ENCODE measurements around the gene HMCN2.

Gene HMCN2

GRCh38 chr9:130458804-130459067 is 193.2 kb downstream of the HMCN2 start:
- Histone ChIP-seq H3K27ac (ENCODE audit: low read depth, low read length) (no peak overlapping the region), H3K4me3 (ENCODE audit: low read depth in 1 of 2, low read length in 2 of 2) (no peak overlapping the region), H3K27me3 (ENCODE audit: control insufficient read depth in 1 of 2, insufficient read depth in 2 of 2, low read length in 2 of 2) (no peaks in the 10 kb centered on the region), H3K9ac (ENCODE audit: low read length) (no peak overlapping the region), H3K4me1 (ENCODE audit: insufficient read depth, low read length) (peaks cover 4% of the 10 kb centered on the region), H3K9me3 (ENCODE audit: low read length) (no peaks in the 10 kb centered on the region), H3K36me3 (ENCODE audit: insufficient read depth, low read length) (no peaks in the 10 kb centered on the region)

GRCh38 chr9:130459151-130459550 is 193.6 kb downstream of the HMCN2 start:
- Histone ChIP-seq H3K4me1 (ENCODE audit: insufficient read depth, low read length) (no peaks in the 10 kb centered on the region), H3K4me3 (ENCODE audit: low read depth in 1 of 2, low read length in 2 of 2) (no peak overlapping the region), H3K36me3 (ENCODE audit: insufficient read depth, low read length) (no peaks in the 10 kb centered on the region), H3K9me3 (ENCODE audit: low read length) (no peaks in the 10 kb centered on the region), H3K27ac (ENCODE audit: low read depth, low read length) (no peak overlapping the region), H3K9ac (ENCODE audit: low read length) (no peak overlapping the region), H3K27me3 (ENCODE audit: control insufficient read depth in 1 of 2, insufficient read depth in 2 of 2, low read length in 2 of 2) (no peaks in the 10 kb centered on the region)

- Histone ChIP-seq H3K36me3 (ENCODE audit: insufficient read depth, low read length) (no peaks in the 10 kb centered on the region), H3K9me3 (ENCODE audit: low read length) (no peaks in the 10 kb centered on the region), H3K9ac (ENCODE audit: low read length) (no peak overlapping the region), H3K27ac (ENCODE audit: low read depth, low read length) (no peak overlapping the region), H3K4me3 (ENCODE audit: low read depth in 1 of 2, low read length in 2 of 2) (no peak overlapping the region), H3K27me3 (ENCODE audit: control insufficient read depth in 1 of 2, insufficient read depth in 2 of 2, low read length in 2 of 2) (no peaks in the 10 kb centered on the region), H3K4me1 (ENCODE audit: insufficient read depth, low read length) (no peaks in the 10 kb centered on the region)
These were observed 194.5 kb downstream of the HMCN2 start for GRCh38 chr9:130459941-130460669.

GRCh38 chr9:130461218-130461630 is 195.7 kb downstream of the HMCN2 start:
- Histone ChIP-seq H3K9me3 (ENCODE audit: low read length) (no peaks in the 10 kb centered on the region), H3K27ac (ENCODE audit: low read depth, low read length) (no peak overlapping the region), H3K9ac (ENCODE audit: low read length) (no peak overlapping the region), H3K36me3 (ENCODE audit: insufficient read depth, low read length) (no peaks in the 10 kb centered on the region), H3K27me3 (ENCODE audit: control insufficient read depth in 1 of 2, insufficient read depth in 2 of 2, low read length in 2 of 2) (no peaks in the 10 kb centered on the region), H3K4me1 (ENCODE audit: insufficient read depth, low read length) (no peaks in the 10 kb centered on the region), H3K4me3 (ENCODE audit: low read depth in 1 of 2, low read length in 2 of 2) (no peak overlapping the region)

GRCh38 chr9:130461731-130462130 is 196.2 kb downstream of the HMCN2 start:
- Histone ChIP-seq H3K4me1 (ENCODE audit: insufficient read depth, low read length) (no peaks in the 10 kb centered on the region), H3K27ac (ENCODE audit: low read depth, low read length) (no peak overlapping the region), H3K4me3 (ENCODE audit: low read depth in 1 of 2, low read length in 2 of 2) (no peak overlapping the region), H3K36me3 (ENCODE audit: insufficient read depth, low read length) (no peaks in the 10 kb centered on the region), H3K27me3 (ENCODE audit: control insufficient read depth in 1 of 2, insufficient read depth in 2 of 2, low read length in 2 of 2) (no peaks in the 10 kb centered on the region), H3K9ac (ENCODE audit: low read length) (no peak overlapping the region), H3K9me3 (ENCODE audit: low read length) (no peaks in the 10 kb centered on the region)

- Histone ChIP-seq H3K9me3 (ENCODE audit: low read length) (no peaks in the 10 kb centered on the region), H3K4me1 (ENCODE audit: insufficient read depth, low read length) (no peaks in the 10 kb centered on the region), H3K27ac (ENCODE audit: low read depth, low read length) (no peak overlapping the region), H3K36me3 (ENCODE audit: insufficient read depth, low read length) (no peaks in the 10 kb centered on the region), H3K9ac (ENCODE audit: low read length) (no peak overlapping the region), H3K27me3 (ENCODE audit: control insufficient read depth in 1 of 2, insufficient read depth in 2 of 2, low read length in 2 of 2) (no peaks in the 10 kb centered on the region), H3K4me3 (ENCODE audit: low read depth in 1 of 2, low read length in 2 of 2) (no peak overlapping the region)
These were observed 197.4 kb downstream of the HMCN2 start for GRCh38 chr9:130462685-130463540.

GRCh38 chr9:130463763-130464745 is 198.5 kb downstream of the HMCN2 start:
- H3K27ac ChIP-seq (ENCODE audit: low read depth, low read length) = no peak overlapping the region
- H3K36me3 ChIP-seq (ENCODE audit: insufficient read depth, low read length) = no peaks in the 10 kb centered on the region
- no peak overlapping the region for H3K4me3 ChIP-seq (ENCODE audit: low read depth in 1 of 2, low read length in 2 of 2)
- no peaks in the 10 kb centered on the region for H3K27me3 ChIP-seq (ENCODE audit: control insufficient read depth in 1 of 2, insufficient read depth in 2 of 2, low read length in 2 of 2)
- H3K9me3 ChIP-seq (ENCODE audit: low read length) = no peaks in the 10 kb centered on the region
- H3K9ac ChIP-seq (ENCODE audit: low read length) = no peak overlapping the region
- no peaks in the 10 kb centered on the region for H3K4me1 ChIP-seq (ENCODE audit: insufficient read depth, low read length)

- Histone ChIP-seq H3K27me3 (ENCODE audit: control insufficient read depth in 1 of 2, insufficient read depth in 2 of 2, low read length in 2 of 2) (no peaks in the 10 kb centered on the region), H3K9me3 (ENCODE audit: low read length) (no peaks in the 10 kb centered on the region), H3K4me3 (ENCODE audit: low read depth in 1 of 2, low read length in 2 of 2) (no peak overlapping the region), H3K36me3 (ENCODE audit: insufficient read depth, low read length) (no peaks in the 10 kb centered on the region), H3K27ac (ENCODE audit: low read depth, low read length) (no peak overlapping the region), H3K4me1 (ENCODE audit: insufficient read depth, low read length) (no peaks in the 10 kb centered on the region), H3K9ac (ENCODE audit: low read length) (no peak overlapping the region)
These were observed 200.0 kb downstream of the HMCN2 start for GRCh38 chr9:130465383-130466096.

- no peaks in the 10 kb centered on the region for H3K9me3 ChIP-seq (ENCODE audit: low read length)
- no peak overlapping the region for H3K27ac ChIP-seq (ENCODE audit: low read depth, low read length)
- no peaks in the 10 kb centered on the region for H3K36me3 ChIP-seq (ENCODE audit: insufficient read depth, low read length)
- no peaks in the 10 kb centered on the region for H3K27me3 ChIP-seq (ENCODE audit: control insufficient read depth in 1 of 2, insufficient read depth in 2 of 2, low read length in 2 of 2)
- H3K4me3 ChIP-seq (ENCODE audit: low read depth in 1 of 2, low read length in 2 of 2) = no peak overlapping the region
- H3K9ac ChIP-seq (ENCODE audit: low read length) = no peak overlapping the region
- no peaks in the 10 kb centered on the region for H3K4me1 ChIP-seq (ENCODE audit: insufficient read depth, low read length)
These were observed 201.1 kb downstream of the HMCN2 start for GRCh38 chr9:130466537-130467217.

- Histone ChIP-seq H3K4me3 (ENCODE audit: low read depth in 1 of 2, low read length in 2 of 2) (no peak overlapping the region), H3K36me3 (ENCODE audit: insufficient read depth, low read length) (no peaks in the 10 kb centered on the region), H3K27ac (ENCODE audit: low read depth, low read length) (no peak overlapping the region), H3K9ac (ENCODE audit: low read length) (no peak overlapping the region), H3K27me3 (ENCODE audit: control insufficient read depth in 1 of 2, insufficient read depth in 2 of 2, low read length in 2 of 2) (no peaks in the 10 kb centered on the region), H3K4me1 (ENCODE audit: insufficient read depth, low read length) (no peaks in the 10 kb centered on the region), H3K9me3 (ENCODE audit: low read length) (no peaks in the 10 kb centered on the region)
These were observed 201.8 kb downstream of the HMCN2 start for GRCh38 chr9:130467316-130467715.

Measured in muscle layer of colon (tissue), 2 donors.